Putamen (tissue), 1 donor: Measurements from ENCODE around the gene FCAR.
"Not testable (repeated sequence)": the region's sequence is repeated elsewhere in the genome, so short reads cannot be mapped to it uniquely, and the experiment has no call there.

Source experiments
- DNase-seq: peaks from one replicate; pipeline ENCODE4 v3.0.0-alpha.2; 2016; ENCODE audit warnings: low spot score

Gene FCAR

GRCh38 chr19:54894106-54894505 lies 20.1 kb downstream of the FCAR start:
- not testable (repeated sequence) for DNase-seq

GRCh38 chr19:54896036-54896435 lies 22.0 kb downstream of the FCAR start:
- no peak for DNase-seq

GRCh38 chr19:54898685-54899084 lies 24.6 kb downstream of the FCAR start:
- DNase-seq: not testable (repeated sequence)

GRCh38 chr19:54899646-54900045 lies 25.6 kb downstream of the FCAR start:
- not testable (repeated sequence) for DNase-seq

GRCh38 chr19:54901153-54901552 lies 27.1 kb downstream of the FCAR start:
- DNase-seq: not testable (repeated sequence)

GRCh38 chr19:54902061-54902460 lies 28.0 kb downstream of the FCAR start:
- no peak for DNase-seq

GRCh38 chr19:54903303-54903702 lies 29.3 kb downstream of the FCAR start:
- no peak for DNase-seq

GRCh38 chr19:54904261-54904660 lies 30.2 kb downstream of the FCAR start:
- not testable (repeated sequence) for DNase-seq

GRCh38 chr19:54905421-54905802 lies 31.4 kb downstream of the FCAR start:
- DNase-seq: no peak

GRCh38 chr19:54905803-54906511 lies 31.9 kb downstream of the FCAR start, which contains the start of gene NCR1:
NCR1 (plus strand) TSS chr19:54906148; CDS start chr19:54906188, 40 bp downstream.
- DNase-seq: no peak

GRCh38 chr19:54906819-54907218 lies 32.8 kb downstream of the FCAR start:
- DNase-seq: no peak

GRCh38 chr19:54907899-54908298 lies 33.9 kb downstream of the FCAR start:
- not testable (repeated sequence) for DNase-seq

- no peak for DNase-seq
These were observed 42.8 kb downstream of the FCAR start for GRCh38 chr19:54916822-54917221.

GRCh38 chr19:54918499-54918898 lies 44.5 kb downstream of the FCAR start:
- DNase-seq: no peak

GRCh38 chr19:54919646-54920563 lies 45.9 kb downstream of the FCAR start:
- not testable (repeated sequence) for DNase-seq

GRCh38 chr19:54921082-54921481 lies 47.0 kb downstream of the FCAR start:
- no peak for DNase-seq

- DNase-seq: no peak
These were observed 49.2 kb downstream of the FCAR start for GRCh38 chr19:54923276-54923675.

GRCh38 chr19:54928299-54928698 lies 54.3 kb downstream of the FCAR start:
- no peak for DNase-seq

GRCh38 chr19:54937926-54938325 lies 63.9 kb downstream of the FCAR start:
- no peak for DNase-seq

- no peak for DNase-seq
These were observed 64.9 kb downstream of the FCAR start for GRCh38 chr19:54938906-54939305.

GRCh38 chr19:54939538-54939937 lies 65.5 kb downstream of the FCAR start:
- DNase-seq: not testable (repeated sequence)
